GM10248 (cell line): ENCODE data around the gene EPHA3.

Experiments used
- CTCF ChIA-PET: fragments of 300-600 bp; sonication (Branson Sonifier 250); formaldehyde crosslinking; extraction: SDS; loops from one replicate; lab custom pipeline; 2021; ENCODE audit warnings: antibody characterized with exemption; lab: Yijun Ruan, JAX
- POLR2A ChIA-PET: fragments of 350-650 bp; sonication (Branson Sonifier 250); formaldehyde crosslinking; extraction: SDS; loops from one replicate; lab custom pipeline; 2020; ENCODE audit warnings: antibody characterized with exemption; lab: Yijun Ruan, JAX
- DNase-seq: peaks from one replicate; pipeline ENCODE4 v3.0.0; 2012; ENCODE audit errors: extremely low spot score
- CTCF ChIP-seq: IDR thresholded peaks from 2 replicates; pipeline ENCODE4 v1.5.1; 2012; ENCODE audit warnings: mild to moderate bottlenecking, low read depth; ENCODE audit errors: extremely low read depth, missing control alignments, control extremely low read depth

The EPHA3 gene

GRCh38 chr3:89180334-89180733 lies 72.9 kb downstream of the EPHA3 start:
- TF ChIP-seq CTCF, result no peak
- ChIA-PET CTCF (interaction anchor here (1.2 kb wide), 1 partner anchor 13 kb away, joined by 3 read pairs; no protein-coding TSS in a partner anchor), POLR2A (no interaction called here)
- DNase-seq, result no peak

GRCh38 chr3:89182056-89182455 lies 74.6 kb downstream of the EPHA3 start:
- CTCF ChIA-PET, result interaction anchor here (1.3 kb wide), 1 partner anchor 13 kb away, joined by 3 read pairs; no protein-coding TSS in a partner anchor
- no peak for TF ChIP-seq CTCF
- no peak for DNase-seq
- POLR2A ChIA-PET, result no interaction called here

- ChIA-PET CTCF (no interaction called here), POLR2A (no interaction called here)
- TF ChIP-seq CTCF, result no peak
- no peak for DNase-seq
These were observed 77.0 kb downstream of the EPHA3 start for GRCh38 chr3:89184151-89184995.

- ChIA-PET CTCF (no interaction called here), POLR2A (no interaction called here)
- DNase-seq, result no peak
- TF ChIP-seq CTCF, result no peak
These were observed 79.0 kb downstream of the EPHA3 start for GRCh38 chr3:89186456-89186855.

- POLR2A ChIA-PET, result no interaction called here
- CTCF ChIA-PET, result no interaction called here
- TF ChIP-seq CTCF, result no peak
- DNase-seq, result no peak
These were observed 91.2 kb downstream of the EPHA3 start for GRCh38 chr3:89198591-89198990.

GRCh38 chr3:89212619-89213018 lies 105.2 kb downstream of the EPHA3 start:
- CTCF ChIA-PET, result no interaction called here
- no peak for TF ChIP-seq CTCF
- POLR2A ChIA-PET, result no interaction called here
- DNase-seq, result no peak
